ENCODE results near the gene KCNN3.
"Not testable (repeated sequence)": the region's sequence is repeated elsewhere in the genome, so short reads cannot be mapped to it uniquely, and the experiment has no call there.

KCNN3 gene

GRCh38 chr1:154698320-154699096 is 171.6 kb downstream of the KCNN3 start:
- DNase-seq, result no peak

DNA sequence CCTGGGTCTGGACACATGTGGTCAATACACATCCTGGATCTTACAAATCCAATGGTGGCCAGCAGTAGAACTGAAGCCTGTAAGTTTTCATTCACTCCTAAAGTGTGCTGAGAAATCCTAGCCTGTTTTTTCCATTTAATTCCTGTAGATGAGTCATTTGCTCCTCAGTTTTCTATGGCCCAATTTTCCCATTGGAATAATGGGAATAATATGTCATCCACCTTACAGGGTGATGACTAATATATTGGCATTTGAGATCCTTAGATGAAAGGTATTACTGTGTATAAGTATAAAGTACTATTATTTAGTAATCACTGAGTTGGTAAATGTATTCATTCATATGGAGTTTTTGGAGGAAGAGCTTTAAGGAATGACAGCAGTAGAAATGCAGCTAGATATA is 172.4 kb downstream of the KCNN3 start:
- peak; percentile 26 for DNase-seq

DNA sequence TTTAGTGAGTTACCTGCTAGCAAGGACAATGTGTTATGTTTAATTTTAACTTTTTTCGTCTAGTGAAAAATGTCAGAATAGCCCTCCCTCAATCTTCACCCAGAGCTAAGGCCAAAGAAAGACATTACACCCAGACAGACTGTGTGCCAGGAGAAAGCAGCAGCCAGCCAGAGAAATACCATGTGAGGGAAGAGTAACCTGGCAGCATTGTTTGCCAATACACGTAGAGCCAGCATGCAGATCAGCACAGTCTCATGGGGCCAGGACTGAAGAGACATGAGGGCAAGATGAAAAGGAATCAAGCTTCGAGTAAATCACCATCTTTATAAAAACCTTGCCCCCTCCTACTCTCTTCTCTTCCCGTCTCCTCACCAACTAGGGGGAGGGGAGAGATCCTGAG is 173.6 kb downstream of the KCNN3 start:
- no peak for DNase-seq

GRCh38 chr1:154695985-154696384 is 174.1 kb downstream of the KCNN3 start:
- no peak for DNase-seq

DNA sequence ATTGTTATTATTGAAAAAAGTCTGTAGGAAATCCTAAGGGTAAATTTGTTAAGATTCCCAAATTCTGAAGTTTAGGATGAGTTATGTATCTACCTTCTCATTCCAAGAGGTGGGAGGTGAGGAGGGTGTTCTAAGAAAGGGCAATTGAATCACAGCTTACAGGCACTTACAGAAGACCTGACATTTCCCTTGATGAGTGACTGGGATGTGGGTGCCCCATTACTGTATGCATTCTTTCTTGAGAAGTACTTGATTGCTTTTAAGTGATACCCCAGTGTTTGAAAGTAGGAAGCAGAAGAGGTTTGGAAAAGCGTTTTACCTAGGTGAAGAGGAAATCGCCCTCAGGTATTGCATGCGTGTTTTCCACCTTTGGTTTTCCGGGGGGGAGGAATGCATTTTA is 175.1 kb downstream of the KCNN3 start:
- no peak for DNase-seq

GRCh38 chr1:154689083-154689482 is 181.0 kb downstream of the KCNN3 start:
- no peak for DNase-seq

- DNase-seq, result no peak
These were observed 183.6 kb downstream of the KCNN3 start for GRCh38 chr1:154686507-154686906.

DNA sequence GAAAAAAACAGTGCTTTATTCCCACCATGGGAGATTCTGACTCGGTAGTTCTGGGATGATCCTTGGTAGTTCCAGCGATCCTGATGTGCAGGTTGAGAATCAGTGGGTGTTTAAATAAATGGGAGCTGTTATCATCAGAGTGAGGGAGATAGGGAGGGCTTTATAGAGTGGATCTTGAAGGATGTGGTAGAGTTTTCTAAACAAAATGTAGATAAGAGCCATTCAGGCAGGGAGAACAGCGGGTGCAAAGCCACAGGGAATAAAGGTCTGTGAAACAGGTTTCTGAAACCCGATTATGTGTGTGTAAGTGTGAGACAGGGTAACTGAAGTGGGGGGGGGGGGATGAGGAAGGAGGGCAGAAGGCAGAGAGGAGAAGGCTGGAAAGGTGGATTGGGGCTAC is 186.3 kb downstream of the KCNN3 start:
- no peak for DNase-seq

- no peak for DNase-seq
These were observed 187.8 kb downstream of the KCNN3 start for GRCh38 chr1:154682254-154682653.

GRCh38 chr1:154677844-154678243 is 192.2 kb downstream of the KCNN3 start:
- not testable (repeated sequence) for DNase-seq

DNA sequence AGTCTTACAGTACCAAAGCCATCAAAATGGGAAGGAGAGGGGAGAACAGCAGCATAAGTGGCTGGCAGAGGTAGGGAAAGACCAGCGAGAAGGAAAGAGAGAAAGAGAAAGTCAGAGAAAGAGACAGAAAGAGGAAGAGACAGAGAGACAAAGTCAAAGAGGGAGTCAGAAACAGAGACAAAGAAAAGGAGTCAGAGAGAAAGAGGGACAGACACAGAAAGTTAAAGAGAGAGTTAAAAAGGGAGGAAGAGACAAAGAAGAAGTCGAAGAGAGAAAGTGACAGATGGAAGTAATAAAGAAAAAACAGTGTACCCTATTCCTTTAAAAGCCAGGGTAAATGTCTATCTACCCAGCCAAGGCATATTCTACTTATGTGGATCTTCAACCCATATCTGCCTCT is 193.2 kb downstream of the KCNN3 start:
- not testable (repeated sequence) for DNase-seq

- not testable (repeated sequence) for DNase-seq
These were observed 195.6 kb downstream of the KCNN3 start for GRCh38 chr1:154674456-154674855.

- not testable (repeated sequence) for DNase-seq
These were observed 197.8 kb downstream of the KCNN3 start for GRCh38 chr1:154672245-154672644.

DNA sequence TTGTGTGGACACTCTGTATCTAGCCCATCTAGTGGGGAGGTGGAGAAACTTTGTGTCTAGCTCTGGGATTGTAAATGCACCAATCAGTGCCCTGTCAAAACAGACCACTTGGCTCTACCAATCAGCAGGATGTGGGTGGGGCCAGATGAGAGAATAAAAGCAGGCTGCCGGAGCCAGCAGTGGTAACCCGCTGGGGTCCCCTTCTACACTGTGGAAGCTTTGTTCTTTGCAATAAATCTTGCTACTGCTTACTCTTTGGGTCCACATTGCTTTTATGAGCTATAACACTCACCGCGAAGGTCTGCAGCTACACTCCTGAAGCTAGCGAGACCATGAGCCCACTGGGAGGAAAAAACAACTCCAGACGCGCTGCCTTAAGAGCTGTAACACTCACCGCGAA is 198.7 kb downstream of the KCNN3 start:
- not testable (repeated sequence) for DNase-seq

DNA sequence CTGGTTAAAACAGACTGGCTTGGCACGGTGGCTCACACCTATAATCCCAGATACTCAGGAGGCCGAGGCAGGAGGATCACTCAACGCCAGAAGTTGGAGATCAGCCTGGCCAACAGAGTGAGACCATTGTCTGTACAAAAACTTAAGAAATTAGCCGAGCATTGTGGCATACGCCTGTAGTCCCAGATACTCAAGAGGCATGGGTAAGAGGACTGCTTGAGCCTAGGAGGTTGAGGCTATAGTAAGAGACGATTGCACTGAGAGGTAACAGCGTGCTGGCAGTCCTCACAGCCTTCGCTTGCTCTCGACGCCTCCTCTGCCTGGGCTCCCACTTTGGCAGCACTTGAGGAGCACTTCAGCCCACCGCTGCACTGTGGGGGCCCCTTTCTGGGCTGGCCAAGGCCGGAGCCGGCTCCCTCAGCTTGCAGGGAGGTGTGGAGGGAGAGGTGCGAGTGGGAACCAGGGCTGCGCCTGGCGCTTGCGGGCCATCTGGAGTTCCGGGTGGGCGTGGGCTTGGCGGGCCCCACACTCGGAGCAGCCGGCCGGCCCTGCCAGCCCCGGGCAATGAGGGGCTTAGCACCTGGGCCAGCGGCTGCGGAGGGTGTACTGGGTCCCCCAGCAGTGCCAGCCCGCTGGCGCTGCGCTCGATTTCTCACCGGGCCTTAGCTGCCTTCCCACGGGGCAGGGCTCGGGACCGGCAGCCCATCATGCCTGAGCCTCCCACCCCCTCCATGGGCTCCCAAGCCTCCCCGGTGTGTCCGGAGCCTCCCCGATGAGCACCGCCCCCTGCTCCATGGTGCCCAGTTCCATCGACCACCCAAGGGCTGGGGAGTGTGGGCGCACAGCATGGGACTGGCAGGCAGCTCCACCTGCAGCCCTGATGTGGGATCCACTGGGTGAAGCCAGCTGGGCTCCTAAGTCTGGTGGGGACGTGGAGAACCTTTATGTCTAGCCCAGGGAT is 199.5 kb downstream of the KCNN3 start:
- DNase-seq, result not testable (repeated sequence)

GRCh38 chr1:154669464-154670282 is 200.4 kb downstream of the KCNN3 start:
- peak; percentile 62 for DNase-seq

- DNase-seq, result no peak
These were observed 203.9 kb downstream of the KCNN3 start for GRCh38 chr1:154666051-154666790.

GRCh38 chr1:154664331-154665002 is 205.6 kb downstream of the KCNN3 start:
- no peak for DNase-seq

DNA sequence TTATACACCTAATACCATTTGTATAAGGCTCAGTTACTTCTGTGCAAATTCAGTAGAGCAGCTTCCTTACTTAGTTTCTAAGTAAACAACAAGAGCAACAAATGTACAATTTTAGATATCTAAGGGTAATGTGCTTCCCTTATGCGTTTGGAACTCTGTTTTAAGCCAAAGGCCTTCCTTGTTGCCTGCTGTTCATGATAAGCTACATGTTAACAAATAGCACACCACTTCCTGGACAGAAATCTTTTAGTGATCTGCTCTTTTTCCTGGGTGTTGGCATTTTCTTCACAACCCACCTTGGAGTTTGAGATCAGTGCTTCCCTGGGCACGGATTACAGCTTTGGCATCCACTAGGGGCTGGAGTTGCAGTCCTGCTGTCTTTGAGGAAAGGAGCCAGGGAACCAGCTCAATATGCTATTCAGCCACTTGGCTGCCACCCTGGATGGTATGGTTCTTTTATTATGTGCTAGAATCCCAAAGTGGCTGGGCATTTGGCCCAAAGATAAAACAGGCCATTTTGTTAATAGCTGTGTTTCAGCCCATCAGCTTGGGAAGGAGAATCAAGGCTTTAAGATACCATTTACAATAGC is 206.5 kb downstream of the KCNN3 start:
- DNase-seq, result no peak

DNA sequence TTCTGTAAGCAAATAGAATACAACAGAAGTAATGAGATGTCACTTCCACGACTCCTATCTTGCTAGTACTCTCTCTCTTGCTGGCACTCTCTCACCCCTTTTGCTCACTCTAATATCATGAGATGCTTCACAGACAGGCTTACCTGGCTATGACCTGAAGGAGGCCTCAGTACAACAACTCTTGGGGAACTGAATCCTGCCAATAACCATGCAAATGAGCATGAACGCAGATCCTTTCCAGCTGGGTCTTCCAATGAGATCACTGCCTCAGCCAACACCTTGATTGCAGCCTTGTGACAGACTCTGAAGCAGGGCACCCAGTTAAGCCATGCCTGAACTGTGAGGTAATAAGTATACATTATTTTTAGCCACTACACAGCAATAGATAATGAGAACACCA is 209.0 kb downstream of the KCNN3 start:
- no peak for DNase-seq

Measured in fibroblast of skin of back (primary cell).